Measurements from ENCODE around the gene FAT2.

Gene FAT2

DNA sequence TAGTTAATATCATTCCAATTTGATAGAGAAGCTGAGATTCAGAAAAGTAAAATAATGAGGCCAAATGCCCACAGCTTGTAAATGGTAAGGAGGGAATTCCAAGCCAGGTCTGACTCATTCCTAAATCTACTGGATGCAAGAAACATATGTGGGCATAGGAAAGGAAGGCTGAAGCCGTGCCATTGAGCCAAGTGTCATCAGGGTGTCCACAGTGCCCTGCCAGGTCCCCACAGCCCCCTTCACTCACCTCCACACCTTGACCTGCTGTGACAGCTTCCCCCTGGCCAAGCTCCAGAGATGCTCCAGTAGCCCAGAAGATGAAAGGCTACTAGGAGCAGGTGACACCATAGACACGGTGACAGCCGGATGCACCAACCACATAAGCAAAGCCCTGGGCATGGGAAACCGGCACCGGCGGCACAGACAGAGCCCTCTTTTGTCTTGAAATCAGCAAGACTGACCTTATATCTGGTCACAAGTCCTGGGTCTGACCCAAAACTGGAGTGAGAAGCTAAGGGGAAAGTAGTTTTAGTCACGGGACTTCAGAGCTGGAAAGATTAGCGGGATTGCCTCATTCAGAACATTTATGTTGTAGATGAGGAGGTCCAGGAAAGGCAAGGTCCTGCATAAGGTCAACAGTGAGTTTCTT is 20.1 kb upstream of the FAT2 start:
- peaks cover 10% of the 10 kb centered on the region for H3K4me1 ChIP-seq (ENCODE audit: control insufficient read depth, insufficient read depth, low read length)
- no peak overlapping the region for H3K4me3 ChIP-seq (ENCODE audit: low read depth, low read length)
- H3K27me3 ChIP-seq (ENCODE audit: control insufficient read depth, insufficient read depth, low read length) = no peaks in the 10 kb centered on the region
- no peaks in the 10 kb centered on the region for H3K9me3 ChIP-seq (ENCODE audit: control insufficient read depth, insufficient read depth, low read depth, low read length)
- H3K9ac ChIP-seq (ENCODE audit: low read length) = no peak overlapping the region
- H3K27ac ChIP-seq (ENCODE audit: low read depth, low read length) = no peak overlapping the region
- H3K36me3 ChIP-seq (ENCODE audit: control insufficient read depth, insufficient read depth, low read length) = no peaks in the 10 kb centered on the region

DNA sequence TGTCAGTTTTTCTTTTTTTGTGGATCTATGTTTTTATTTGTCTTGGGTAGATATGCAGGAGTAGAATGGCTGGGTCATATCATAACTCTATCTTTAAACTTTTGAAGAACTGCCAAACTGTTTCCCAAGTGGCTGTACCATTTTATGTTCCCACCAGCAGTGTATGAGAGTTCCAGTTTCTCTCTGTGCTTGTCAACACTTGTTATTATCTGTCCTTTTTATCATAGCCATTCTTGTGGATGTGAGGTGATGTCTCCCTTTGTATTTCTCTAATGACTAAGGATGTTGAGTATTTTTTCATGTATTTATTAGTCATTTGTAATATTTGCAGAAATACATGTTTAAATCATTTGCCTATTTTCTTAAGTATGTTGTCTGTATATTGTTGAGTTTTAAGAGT is 17.4 kb upstream of the FAT2 start:
- no peaks in the 10 kb centered on the region for H3K9me3 ChIP-seq (ENCODE audit: control insufficient read depth, insufficient read depth, low read depth, low read length)
- peaks cover 3% of the 10 kb centered on the region; the same call in 1 of the 2 replicates for H3K27me3 ChIP-seq (ENCODE audit: control insufficient read depth, insufficient read depth, low read length)
- H3K4me1 ChIP-seq (ENCODE audit: control insufficient read depth, insufficient read depth, low read length) = no peaks in the 10 kb centered on the region; the same call in 1 of the 2 replicates
- H3K36me3 ChIP-seq (ENCODE audit: control insufficient read depth, insufficient read depth, low read length) = no peaks in the 10 kb centered on the region
- H3K4me3 ChIP-seq (ENCODE audit: low read depth, low read length) = no peak overlapping the region
- H3K9ac ChIP-seq (ENCODE audit: low read length) = no peak overlapping the region
- H3K27ac ChIP-seq (ENCODE audit: low read depth, low read length) = no peak overlapping the region

DNA sequence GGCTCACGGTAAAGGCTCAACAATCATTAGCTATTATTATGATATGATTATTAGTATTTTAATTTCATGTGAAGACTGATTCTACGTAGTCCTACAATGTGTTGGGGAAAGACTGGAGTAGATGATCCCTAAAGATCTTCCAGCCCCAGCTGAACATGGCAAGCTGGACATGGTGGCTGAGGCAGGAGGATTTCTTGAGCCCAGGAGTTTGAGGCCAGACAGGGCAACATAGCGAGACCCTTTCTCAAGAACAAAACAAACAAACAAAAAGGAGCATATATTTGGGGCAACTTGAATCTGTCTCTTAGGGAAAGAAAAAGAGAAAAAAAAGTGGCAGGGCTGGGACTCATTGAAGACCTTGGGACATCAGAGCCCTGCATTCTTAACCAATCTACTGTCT is 16.2 kb upstream of the FAT2 start:
- H3K9me3 ChIP-seq (ENCODE audit: control insufficient read depth, insufficient read depth, low read depth, low read length) = no peaks in the 10 kb centered on the region
- H3K27ac ChIP-seq (ENCODE audit: low read depth, low read length) = no peak overlapping the region
- H3K27me3 ChIP-seq (ENCODE audit: control insufficient read depth, insufficient read depth, low read length) = peaks cover 3% of the 10 kb centered on the region; the same call in 1 of the 2 replicates
- H3K4me3 ChIP-seq (ENCODE audit: low read depth, low read length) = no peak overlapping the region
- H3K36me3 ChIP-seq (ENCODE audit: control insufficient read depth, insufficient read depth, low read length) = no peaks in the 10 kb centered on the region
- no peak overlapping the region for H3K9ac ChIP-seq (ENCODE audit: low read length)
- no peaks in the 10 kb centered on the region for H3K4me1 ChIP-seq (ENCODE audit: control insufficient read depth, insufficient read depth, low read length)

DNA sequence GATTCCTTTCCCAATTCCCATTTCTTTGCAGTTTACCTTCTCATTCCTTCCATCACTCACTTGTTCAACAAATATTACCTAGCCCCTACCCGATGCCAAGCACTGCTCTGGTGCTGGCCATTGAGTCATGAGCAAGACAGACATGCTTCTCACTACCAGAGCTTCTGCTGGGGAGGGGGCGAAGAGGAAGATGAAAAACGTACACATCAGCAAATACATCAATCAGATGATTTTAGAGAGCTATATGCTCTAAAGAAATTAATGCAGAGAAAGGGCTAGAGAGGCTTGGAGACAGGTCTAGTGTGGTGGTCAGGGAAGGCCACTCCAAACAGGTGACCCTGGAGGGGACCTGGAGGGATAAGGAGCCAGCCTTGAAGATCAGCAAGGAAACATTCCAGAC is 14.4 kb upstream of the FAT2 start:
- no peaks in the 10 kb centered on the region for H3K4me1 ChIP-seq (ENCODE audit: control insufficient read depth, insufficient read depth, low read length)
- H3K9ac ChIP-seq (ENCODE audit: low read length) = no peak overlapping the region
- H3K27me3 ChIP-seq (ENCODE audit: control insufficient read depth, insufficient read depth, low read length) = peaks cover 3% of the 10 kb centered on the region; the same call in 1 of the 2 replicates
- no peaks in the 10 kb centered on the region for H3K9me3 ChIP-seq (ENCODE audit: control insufficient read depth, insufficient read depth, low read depth, low read length)
- H3K27ac ChIP-seq (ENCODE audit: low read depth, low read length) = no peak overlapping the region
- no peaks in the 10 kb centered on the region for H3K36me3 ChIP-seq (ENCODE audit: control insufficient read depth, insufficient read depth, low read length)
- no peak overlapping the region for H3K4me3 ChIP-seq (ENCODE audit: low read depth, low read length)

DNA sequence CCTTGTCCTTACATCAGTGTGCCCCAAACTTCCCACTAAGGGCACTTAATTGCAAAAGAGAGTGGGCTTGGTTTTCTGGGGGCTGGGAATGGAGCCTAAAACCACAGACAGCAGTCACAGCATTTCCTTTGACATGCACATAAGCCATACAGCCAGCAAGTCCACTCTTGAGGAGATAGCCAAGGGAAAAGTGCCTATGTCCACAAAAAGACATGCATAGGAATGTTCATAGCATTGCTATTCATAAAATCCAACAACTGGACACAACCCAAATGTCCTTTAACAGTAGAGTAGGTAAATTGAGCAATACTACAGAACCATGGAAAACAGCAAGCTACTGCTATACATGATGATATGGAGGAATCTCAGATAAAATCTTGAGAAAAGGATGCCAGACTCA is 11.7 kb upstream of the FAT2 start:
- Histone ChIP-seq H3K4me1 (ENCODE audit: control insufficient read depth, insufficient read depth, low read length) (peaks cover 4% of the 10 kb centered on the region), H3K27ac (ENCODE audit: low read depth, low read length) (no peak overlapping the region), H3K36me3 (ENCODE audit: control insufficient read depth, insufficient read depth, low read length) (no peaks in the 10 kb centered on the region), H3K9me3 (ENCODE audit: control insufficient read depth, insufficient read depth, low read depth, low read length) (no peaks in the 10 kb centered on the region), H3K27me3 (ENCODE audit: control insufficient read depth, insufficient read depth, low read length) (peaks cover 3% of the 10 kb centered on the region; the same call in 1 of the 2 replicates), H3K9ac (ENCODE audit: low read length) (no peak overlapping the region), H3K4me3 (ENCODE audit: low read depth, low read length) (no peak overlapping the region)

DNA sequence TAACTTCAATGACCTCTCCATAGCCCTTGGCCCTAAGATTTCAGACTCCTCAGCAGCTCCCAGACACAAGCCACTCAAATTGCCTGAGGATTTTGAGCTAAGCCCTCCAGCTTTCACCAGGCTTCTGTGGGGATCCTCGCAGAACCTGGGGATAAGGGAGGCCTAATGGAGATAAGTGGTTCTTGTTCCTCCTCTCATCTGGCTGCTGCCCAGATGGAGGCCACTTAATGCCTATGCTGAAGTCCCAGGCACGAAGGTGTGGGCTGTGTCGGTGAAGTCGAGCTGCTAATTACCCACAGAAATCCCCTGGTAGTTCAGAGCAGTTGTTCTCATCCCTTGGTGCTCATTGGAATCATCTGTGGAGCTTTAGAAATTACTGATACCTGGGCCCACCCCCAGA is 10.3 kb upstream of the FAT2 start:
- H3K4me1 ChIP-seq (ENCODE audit: control insufficient read depth, insufficient read depth, low read length) = peaks cover 18% of the 10 kb centered on the region
- no peak overlapping the region for H3K4me3 ChIP-seq (ENCODE audit: low read depth, low read length)
- no peaks in the 10 kb centered on the region for H3K9me3 ChIP-seq (ENCODE audit: control insufficient read depth, insufficient read depth, low read depth, low read length)
- no peaks in the 10 kb centered on the region for H3K36me3 ChIP-seq (ENCODE audit: control insufficient read depth, insufficient read depth, low read length)
- no peak overlapping the region for H3K27ac ChIP-seq (ENCODE audit: low read depth, low read length)
- H3K9ac ChIP-seq (ENCODE audit: low read length) = no peak overlapping the region
- H3K27me3 ChIP-seq (ENCODE audit: control insufficient read depth, insufficient read depth, low read length) = peaks cover 3% of the 10 kb centered on the region; the same call in 1 of the 2 replicates

DNA sequence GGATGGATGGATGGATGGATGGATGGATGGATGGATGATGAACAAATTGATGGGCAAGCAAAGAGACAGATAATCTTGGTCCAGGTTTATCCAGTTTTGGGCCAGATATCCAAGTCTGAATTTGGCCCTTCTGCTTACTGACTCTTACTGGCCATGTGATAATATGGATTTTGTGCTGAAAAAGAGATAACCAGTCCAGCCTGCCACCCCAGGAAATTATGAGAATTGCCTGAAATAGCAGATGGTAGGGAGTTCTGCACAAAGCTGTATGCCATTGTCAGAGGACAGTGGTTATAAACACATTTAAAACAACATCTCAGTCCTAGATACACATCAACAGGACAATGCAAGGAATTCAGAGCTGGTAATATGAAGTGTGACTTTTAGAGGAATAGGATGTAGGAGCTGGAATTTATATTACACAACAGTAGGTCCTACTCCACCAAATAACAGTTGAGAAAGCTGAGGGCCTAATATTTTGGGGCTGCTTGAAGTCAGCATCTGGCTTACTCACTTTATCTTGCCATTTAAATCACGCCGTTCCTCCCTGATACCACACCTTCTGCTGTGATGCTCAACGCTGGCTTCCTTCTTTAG is 9.0 kb upstream of the FAT2 start:
- Histone ChIP-seq H3K27me3 (ENCODE audit: control insufficient read depth, insufficient read depth, low read length) (peaks cover 2% of the 10 kb centered on the region; the same call in 1 of the 2 replicates), H3K36me3 (ENCODE audit: control insufficient read depth, insufficient read depth, low read length) (no peaks in the 10 kb centered on the region), H3K27ac (ENCODE audit: low read depth, low read length) (no peak overlapping the region), H3K4me1 (ENCODE audit: control insufficient read depth, insufficient read depth, low read length) (peaks cover 20% of the 10 kb centered on the region), H3K4me3 (ENCODE audit: low read depth, low read length) (no peak overlapping the region), H3K9ac (ENCODE audit: low read length) (no peak overlapping the region), H3K9me3 (ENCODE audit: control insufficient read depth, insufficient read depth, low read depth, low read length) (no peaks in the 10 kb centered on the region)

DNA sequence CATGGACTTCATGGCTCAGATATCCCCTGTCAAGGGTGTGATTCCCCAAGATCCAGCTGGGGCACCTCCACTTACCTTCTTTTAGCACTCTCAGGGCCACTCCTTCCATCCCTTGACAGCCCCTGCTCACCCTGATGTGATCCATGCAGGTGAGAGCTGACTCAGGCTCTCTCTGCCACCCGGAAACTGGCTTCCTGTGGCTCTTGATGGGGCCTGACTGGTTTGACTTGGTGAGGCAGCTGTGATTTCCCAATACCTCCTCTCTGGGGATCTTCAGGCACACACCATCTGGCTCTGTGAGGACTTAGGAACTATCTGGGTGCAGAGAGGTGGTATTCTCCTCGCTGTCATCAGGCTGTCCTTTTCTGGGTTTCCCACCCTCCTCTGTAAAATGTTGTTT is 7.9 kb upstream of the FAT2 start:
- no peaks in the 10 kb centered on the region for H3K27me3 ChIP-seq (ENCODE audit: control insufficient read depth, insufficient read depth, low read length)
- no peaks in the 10 kb centered on the region for H3K9me3 ChIP-seq (ENCODE audit: control insufficient read depth, insufficient read depth, low read depth, low read length)
- peaks cover 20% of the 10 kb centered on the region for H3K4me1 ChIP-seq (ENCODE audit: control insufficient read depth, insufficient read depth, low read length)
- H3K9ac ChIP-seq (ENCODE audit: low read length) = no peak overlapping the region
- H3K36me3 ChIP-seq (ENCODE audit: control insufficient read depth, insufficient read depth, low read length) = no peaks in the 10 kb centered on the region
- H3K27ac ChIP-seq (ENCODE audit: low read depth, low read length) = no peak overlapping the region
- H3K4me3 ChIP-seq (ENCODE audit: low read depth, low read length) = no peak overlapping the region

DNA sequence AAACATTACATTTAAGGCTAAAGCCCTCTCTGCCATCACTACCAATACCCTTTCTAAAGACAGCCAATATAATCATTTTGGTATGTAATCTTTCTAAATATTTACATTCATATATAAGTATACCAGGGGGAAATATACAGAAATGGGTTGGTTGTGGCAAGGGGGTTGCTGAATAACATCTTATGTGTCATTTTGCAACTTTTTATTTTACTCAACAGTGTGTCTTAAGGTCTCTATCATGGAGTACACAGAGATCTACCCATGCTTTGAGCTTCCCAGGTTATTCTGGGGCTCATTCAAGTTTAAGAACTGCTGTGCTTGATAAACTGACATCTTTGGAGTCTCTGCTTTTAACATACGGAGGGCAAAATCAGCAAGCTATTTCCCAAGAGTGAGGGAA is 7.4 kb upstream of the FAT2 start:
- no peak overlapping the region for H3K27ac ChIP-seq (ENCODE audit: low read depth, low read length)
- no peak overlapping the region for H3K4me3 ChIP-seq (ENCODE audit: low read depth, low read length)
- peaks cover 20% of the 10 kb centered on the region for H3K4me1 ChIP-seq (ENCODE audit: control insufficient read depth, insufficient read depth, low read length)
- no peaks in the 10 kb centered on the region for H3K36me3 ChIP-seq (ENCODE audit: control insufficient read depth, insufficient read depth, low read length)
- no peaks in the 10 kb centered on the region for H3K27me3 ChIP-seq (ENCODE audit: control insufficient read depth, insufficient read depth, low read length)
- no peaks in the 10 kb centered on the region for H3K9me3 ChIP-seq (ENCODE audit: control insufficient read depth, insufficient read depth, low read depth, low read length)
- no peak overlapping the region for H3K9ac ChIP-seq (ENCODE audit: low read length)

DNA sequence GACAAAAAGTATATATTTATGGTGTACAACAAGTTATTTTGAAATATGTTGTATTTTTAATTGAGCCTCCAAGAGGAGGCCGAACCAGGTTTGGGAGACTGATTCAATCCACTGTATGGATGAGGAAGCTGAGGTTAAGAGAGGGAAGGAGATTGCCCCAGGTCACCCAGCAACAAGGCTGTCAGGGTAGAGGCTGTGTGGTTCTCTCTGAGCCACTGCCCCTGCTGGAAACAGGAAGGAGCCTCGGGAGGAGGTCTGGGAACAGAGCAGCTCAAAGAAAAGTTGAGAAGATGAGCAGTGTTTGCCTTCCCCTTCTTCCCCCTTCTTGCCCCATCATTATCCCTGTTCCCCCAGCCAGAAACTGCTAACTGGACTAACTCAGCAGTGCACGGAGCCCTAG is 6.6 kb upstream of the FAT2 start:
- Histone ChIP-seq H3K9me3 (ENCODE audit: control insufficient read depth, insufficient read depth, low read depth, low read length) (no peaks in the 10 kb centered on the region), H3K27me3 (ENCODE audit: control insufficient read depth, insufficient read depth, low read length) (no peaks in the 10 kb centered on the region), H3K4me1 (ENCODE audit: control insufficient read depth, insufficient read depth, low read length) (peaks cover 27% of the 10 kb centered on the region), H3K36me3 (ENCODE audit: control insufficient read depth, insufficient read depth, low read length) (no peaks in the 10 kb centered on the region), H3K4me3 (ENCODE audit: low read depth, low read length) (no peak overlapping the region), H3K9ac (ENCODE audit: low read length) (no peak overlapping the region), H3K27ac (ENCODE audit: low read depth, low read length) (no peak overlapping the region; the same call in 1 of the 2 replicates)

DNA sequence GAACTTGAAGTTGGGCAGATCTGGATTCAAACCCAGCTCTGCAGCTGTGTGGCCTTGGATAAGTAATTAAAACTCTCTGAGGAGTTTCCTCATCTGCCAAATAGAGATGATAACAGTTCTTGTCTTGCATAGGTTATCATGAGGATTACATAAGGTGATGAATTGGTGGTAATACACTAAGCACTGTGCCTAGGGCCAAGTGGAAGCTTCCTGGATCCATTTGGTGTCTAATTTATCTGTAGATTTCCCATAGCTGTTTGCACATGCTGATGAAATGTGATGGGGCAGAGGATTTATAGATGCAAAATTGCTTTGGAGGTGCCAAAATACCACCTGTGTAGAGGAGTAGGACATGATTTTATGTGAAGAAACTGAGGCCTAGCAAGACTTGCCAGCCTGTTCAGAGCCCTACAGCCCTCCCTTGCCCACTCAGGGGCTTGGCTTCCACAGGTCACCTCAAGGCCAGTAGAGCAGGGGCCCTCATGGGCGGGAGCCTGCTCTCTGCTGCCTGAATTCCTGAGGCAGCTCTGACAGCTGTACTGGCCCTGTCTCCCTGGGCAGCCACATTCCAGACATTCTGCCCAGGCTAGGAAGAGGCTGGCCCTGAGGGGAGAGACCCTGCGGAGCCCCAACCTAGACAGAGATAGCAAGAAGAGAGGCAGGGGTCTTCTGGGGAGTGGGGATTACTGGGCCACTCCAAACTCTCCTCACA is 5.9 kb upstream of the FAT2 start:
- Histone ChIP-seq H3K27ac (ENCODE audit: low read depth, low read length) (no peak overlapping the region; the same call in 1 of the 2 replicates), H3K36me3 (ENCODE audit: control insufficient read depth, insufficient read depth, low read length) (no peaks in the 10 kb centered on the region), H3K27me3 (ENCODE audit: control insufficient read depth, insufficient read depth, low read length) (no peaks in the 10 kb centered on the region), H3K9me3 (ENCODE audit: control insufficient read depth, insufficient read depth, low read depth, low read length) (no peaks in the 10 kb centered on the region), H3K9ac (ENCODE audit: low read length) (no peak overlapping the region), H3K4me1 (ENCODE audit: control insufficient read depth, insufficient read depth, low read length) (peaks cover 29% of the 10 kb centered on the region), H3K4me3 (ENCODE audit: low read depth, low read length) (no peak overlapping the region; the same call in 1 of the 2 replicates)
